ENCODE results near the gene OPCML.

DNA sequence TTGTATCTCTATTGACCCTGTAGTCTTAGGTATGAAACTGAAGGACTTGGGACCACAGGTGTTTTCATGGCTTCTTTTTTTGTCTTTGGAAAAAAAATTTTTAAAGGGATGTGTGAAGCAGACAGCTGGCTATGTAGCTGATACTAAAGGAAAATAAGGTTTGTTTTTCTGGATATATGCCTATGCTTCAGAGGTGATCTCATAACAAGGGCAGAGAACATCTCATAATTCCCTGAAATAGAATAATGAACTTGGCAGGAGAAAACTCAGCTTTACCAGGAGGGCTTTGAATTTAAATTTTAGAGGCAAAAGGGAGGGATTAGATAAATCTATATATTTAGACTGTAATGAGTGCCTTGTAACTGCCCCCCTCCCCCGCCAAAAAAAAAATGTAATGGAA is 714.9 kb downstream of the OPCML start:
- no peak for TF ChIP-seq CTCF (IDR thresholded peaks at IDR 0.05)
- no peak for TF ChIP-seq ZFX (IDR thresholded peaks at IDR 0.05; ENCODE audit: borderline replicate concordance)
